GM21381 (cell line): ENCODE measurements around the gene PUDP.

Experiments
- ATAC-seq: cut with Tn5 transposase; IDR thresholded peaks from one replicate; pipeline ENCODE4 v1.9.1; 2021; ENCODE audit warnings: mild to moderate bottlenecking, moderate library complexity; ENCODE audit not compliant: unreplicated experiment

PUDP gene

GRCh38 chrX:7147413-7147977 is 458 bp downstream of the PUDP start, which contains the start of gene STS:
STS (plus strand) TSS chrX:7147712; CDS start chrX:7253200, 105,488 bp downstream.
- ATAC-seq: peak; percentile 38

GRCh38 chrX:7146703-7147412 is 1.1 kb downstream of the PUDP start:
- ATAC-seq: peak; percentile 6

- no peak for ATAC-seq
These were observed 1.8 kb downstream of the PUDP start for GRCh38 chrX:7146020-7146702.

GRCh38 chrX:7145454-7145853 is 2.5 kb downstream of the PUDP start:
- no peak for ATAC-seq

- no peak for ATAC-seq
These were observed 3.9 kb downstream of the PUDP start for GRCh38 chrX:7143941-7144525.

- ATAC-seq: no peak
These were observed 4.9 kb downstream of the PUDP start for GRCh38 chrX:7143076-7143475.

GRCh38 chrX:7139202-7140081 is 8.5 kb downstream of the PUDP start:
- ATAC-seq: no peak

GRCh38 chrX:7134981-7135380 is 13.0 kb downstream of the PUDP start:
- ATAC-seq: no peak

- no peak for ATAC-seq
These were observed 14.9 kb downstream of the PUDP start for GRCh38 chrX:7133050-7133440.

GRCh38 chrX:7132335-7133049 is 15.5 kb downstream of the PUDP start:
- peak; percentile 74 for ATAC-seq

GRCh38 chrX:7131621-7132020 is 16.3 kb downstream of the PUDP start:
- no peak for ATAC-seq

GRCh38 chrX:7127056-7127455 is 20.9 kb downstream of the PUDP start:
- no peak for ATAC-seq

- no peak for ATAC-seq
These were observed 27.1 kb downstream of the PUDP start for GRCh38 chrX:7120878-7121219.

GRCh38 chrX:7119950-7120877 is 27.7 kb downstream of the PUDP start:
- no peak for ATAC-seq

GRCh38 chrX:7117587-7117986 is 30.4 kb downstream of the PUDP start:
- ATAC-seq: peak; percentile 44

GRCh38 chrX:7116081-7116480 is 31.9 kb downstream of the PUDP start:
- no peak for ATAC-seq

GRCh38 chrX:7115557-7115956 is 32.4 kb downstream of the PUDP start:
- peak; percentile 67 for ATAC-seq

- no peak for ATAC-seq
These were observed 35.9 kb downstream of the PUDP start for GRCh38 chrX:7112071-7112470.

- ATAC-seq: no peak
These were observed 36.4 kb downstream of the PUDP start for GRCh38 chrX:7111518-7111917.
